Measurements from ENCODE around the gene CLEC11A. TPM values are rescaled to one million over a fixed set of nuclear protein-coding genes. Genes with fewer than 3 reads are reported as not detected.

CLEC11A gene
- total and polyA plus RNA-seq, 9 of the 15 experiments (the other 6 are each of a cell fraction or from before 2014, with no cell fraction given): 0.39 to 43.9 (median 3.4) TPM

DNA sequence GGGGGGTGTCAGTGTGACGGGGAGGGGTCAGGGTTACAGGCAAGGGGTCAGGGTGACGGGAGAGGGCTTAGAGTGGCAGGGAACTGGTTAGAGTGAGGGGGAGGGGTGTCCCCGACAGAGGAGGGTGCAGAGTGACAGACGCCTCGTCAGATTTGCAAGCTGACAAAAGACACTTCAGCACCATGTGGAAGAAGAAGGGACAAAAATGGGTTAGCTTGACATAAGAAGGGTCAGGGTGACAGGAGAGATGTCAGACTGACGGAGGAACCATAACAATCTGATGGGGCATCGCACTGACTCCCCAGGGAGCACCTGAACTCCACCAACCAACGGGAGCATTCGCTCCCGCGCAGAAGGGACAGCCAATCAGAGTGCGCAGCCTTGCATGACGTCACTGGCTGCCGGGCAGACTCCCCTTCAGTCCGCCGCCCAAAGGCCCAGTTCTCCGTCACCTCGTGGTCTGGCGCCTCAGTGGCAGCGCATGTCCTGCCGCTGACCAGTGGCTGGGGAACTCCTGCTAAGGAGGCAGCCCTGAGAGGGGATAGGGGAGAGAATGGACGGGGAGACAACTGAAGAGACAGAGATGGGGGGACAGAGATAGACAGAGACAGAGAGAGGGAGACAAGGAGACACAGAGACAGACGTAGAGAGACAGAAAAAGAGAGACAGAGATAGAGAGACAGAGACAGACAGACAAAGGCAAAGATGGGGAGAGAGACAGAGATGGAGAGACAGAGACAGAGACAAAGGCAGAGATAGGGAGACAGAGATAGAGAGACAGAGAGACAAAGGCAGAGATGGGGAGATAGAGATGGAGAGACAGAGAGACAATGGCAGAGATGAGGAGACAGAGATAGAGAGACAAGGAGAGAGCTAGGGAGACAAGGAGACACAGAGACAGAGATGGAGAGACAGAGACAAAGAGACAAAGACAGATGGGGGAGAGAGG is 43.7 kb upstream of the CLEC11A start (continued):
- no peak for TF ChIP-seq GABPA (tag; conservative IDR thresholded peaks at IDR 0.05; ENCODE audit: low read depth)
- TF ChIP-seq PRPF4 (IDR thresholded peaks at IDR 0.05; ENCODE audit: insufficient read depth, low read depth, low read length, poor library complexity, severe bottlenecking): no peak
- TF ChIP-seq, protein P1, sequence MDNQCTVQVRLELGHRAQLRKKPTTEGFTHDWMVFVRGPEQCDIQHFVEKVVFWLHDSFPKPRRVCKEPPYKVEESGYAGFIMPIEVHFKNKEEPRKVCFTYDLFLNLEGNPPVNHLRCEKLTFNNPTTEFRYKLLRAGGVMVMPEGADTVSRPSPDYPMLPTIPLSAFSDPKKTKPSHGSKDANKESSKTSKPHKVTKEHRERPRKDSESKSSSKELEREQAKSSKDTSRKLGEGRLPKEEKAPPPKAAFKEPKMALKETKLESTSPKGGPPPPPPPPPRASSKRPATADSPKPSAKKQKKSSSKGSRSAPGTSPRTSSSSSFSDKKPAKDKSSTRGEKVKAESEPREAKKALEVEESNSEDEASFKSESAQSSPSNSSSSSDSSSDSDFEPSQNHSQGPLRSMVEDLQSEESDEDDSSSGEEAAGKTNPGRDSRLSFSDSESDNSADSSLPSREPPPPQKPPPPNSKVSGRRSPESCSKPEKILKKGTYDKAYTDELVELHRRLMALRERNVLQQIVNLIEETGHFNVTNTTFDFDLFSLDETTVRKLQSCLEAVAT (IDR thresholded peaks at IDR 0.05): peak; percentile 44 to 70; a peak in 2 of 4 replicates
- TF ChIP-seq HDAC1 (IDR thresholded peaks at IDR 0.05): peak in 1 of 2 experiments; percentile 36; a peak in 2 of 4 replicates
- TF ChIP-seq, protein P2, sequence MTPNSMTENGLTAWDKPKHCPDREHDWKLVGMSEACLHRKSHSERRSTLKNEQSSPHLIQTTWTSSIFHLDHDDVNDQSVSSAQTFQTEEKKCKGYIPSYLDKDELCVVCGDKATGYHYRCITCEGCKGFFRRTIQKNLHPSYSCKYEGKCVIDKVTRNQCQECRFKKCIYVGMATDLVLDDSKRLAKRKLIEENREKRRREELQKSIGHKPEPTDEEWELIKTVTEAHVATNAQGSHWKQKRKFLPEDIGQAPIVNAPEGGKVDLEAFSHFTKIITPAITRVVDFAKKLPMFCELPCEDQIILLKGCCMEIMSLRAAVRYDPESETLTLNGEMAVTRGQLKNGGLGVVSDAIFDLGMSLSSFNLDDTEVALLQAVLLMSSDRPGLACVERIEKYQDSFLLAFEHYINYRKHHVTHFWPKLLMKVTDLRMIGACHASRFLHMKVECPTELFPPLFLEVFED (CRISPR knock-in tag; conservative IDR thresholded peaks at IDR 0.05): peak; percentile 84; the same call in 1 of the 2 replicates
- no peak for TF ChIP-seq ZNF778 (CRISPR knock-in tag; IDR thresholded peaks at IDR 0.05)
- peak in 1 of 2 experiments; percentile 69; a peak in 2 of 4 replicates for TF ChIP-seq TBL1XR1 (IDR thresholded peaks at IDR 0.05; ENCODE audit: low read length in 2 of 2)
- TF ChIP-seq MBD2 (IDR thresholded peaks at IDR 0.05; ENCODE audit: borderline replicate concordance, low read depth): peak; percentile 92
- peak; percentile 55 for TF ChIP-seq ASH1L (IDR thresholded peaks at IDR 0.05; ENCODE audit: borderline replicate concordance, low read depth, partially characterized antibody)
- TF ChIP-seq NR2F6 (CRISPR knock-in tag; IDR thresholded peaks at IDR 0.05): no peak
- TF ChIP-seq, protein P3, sequence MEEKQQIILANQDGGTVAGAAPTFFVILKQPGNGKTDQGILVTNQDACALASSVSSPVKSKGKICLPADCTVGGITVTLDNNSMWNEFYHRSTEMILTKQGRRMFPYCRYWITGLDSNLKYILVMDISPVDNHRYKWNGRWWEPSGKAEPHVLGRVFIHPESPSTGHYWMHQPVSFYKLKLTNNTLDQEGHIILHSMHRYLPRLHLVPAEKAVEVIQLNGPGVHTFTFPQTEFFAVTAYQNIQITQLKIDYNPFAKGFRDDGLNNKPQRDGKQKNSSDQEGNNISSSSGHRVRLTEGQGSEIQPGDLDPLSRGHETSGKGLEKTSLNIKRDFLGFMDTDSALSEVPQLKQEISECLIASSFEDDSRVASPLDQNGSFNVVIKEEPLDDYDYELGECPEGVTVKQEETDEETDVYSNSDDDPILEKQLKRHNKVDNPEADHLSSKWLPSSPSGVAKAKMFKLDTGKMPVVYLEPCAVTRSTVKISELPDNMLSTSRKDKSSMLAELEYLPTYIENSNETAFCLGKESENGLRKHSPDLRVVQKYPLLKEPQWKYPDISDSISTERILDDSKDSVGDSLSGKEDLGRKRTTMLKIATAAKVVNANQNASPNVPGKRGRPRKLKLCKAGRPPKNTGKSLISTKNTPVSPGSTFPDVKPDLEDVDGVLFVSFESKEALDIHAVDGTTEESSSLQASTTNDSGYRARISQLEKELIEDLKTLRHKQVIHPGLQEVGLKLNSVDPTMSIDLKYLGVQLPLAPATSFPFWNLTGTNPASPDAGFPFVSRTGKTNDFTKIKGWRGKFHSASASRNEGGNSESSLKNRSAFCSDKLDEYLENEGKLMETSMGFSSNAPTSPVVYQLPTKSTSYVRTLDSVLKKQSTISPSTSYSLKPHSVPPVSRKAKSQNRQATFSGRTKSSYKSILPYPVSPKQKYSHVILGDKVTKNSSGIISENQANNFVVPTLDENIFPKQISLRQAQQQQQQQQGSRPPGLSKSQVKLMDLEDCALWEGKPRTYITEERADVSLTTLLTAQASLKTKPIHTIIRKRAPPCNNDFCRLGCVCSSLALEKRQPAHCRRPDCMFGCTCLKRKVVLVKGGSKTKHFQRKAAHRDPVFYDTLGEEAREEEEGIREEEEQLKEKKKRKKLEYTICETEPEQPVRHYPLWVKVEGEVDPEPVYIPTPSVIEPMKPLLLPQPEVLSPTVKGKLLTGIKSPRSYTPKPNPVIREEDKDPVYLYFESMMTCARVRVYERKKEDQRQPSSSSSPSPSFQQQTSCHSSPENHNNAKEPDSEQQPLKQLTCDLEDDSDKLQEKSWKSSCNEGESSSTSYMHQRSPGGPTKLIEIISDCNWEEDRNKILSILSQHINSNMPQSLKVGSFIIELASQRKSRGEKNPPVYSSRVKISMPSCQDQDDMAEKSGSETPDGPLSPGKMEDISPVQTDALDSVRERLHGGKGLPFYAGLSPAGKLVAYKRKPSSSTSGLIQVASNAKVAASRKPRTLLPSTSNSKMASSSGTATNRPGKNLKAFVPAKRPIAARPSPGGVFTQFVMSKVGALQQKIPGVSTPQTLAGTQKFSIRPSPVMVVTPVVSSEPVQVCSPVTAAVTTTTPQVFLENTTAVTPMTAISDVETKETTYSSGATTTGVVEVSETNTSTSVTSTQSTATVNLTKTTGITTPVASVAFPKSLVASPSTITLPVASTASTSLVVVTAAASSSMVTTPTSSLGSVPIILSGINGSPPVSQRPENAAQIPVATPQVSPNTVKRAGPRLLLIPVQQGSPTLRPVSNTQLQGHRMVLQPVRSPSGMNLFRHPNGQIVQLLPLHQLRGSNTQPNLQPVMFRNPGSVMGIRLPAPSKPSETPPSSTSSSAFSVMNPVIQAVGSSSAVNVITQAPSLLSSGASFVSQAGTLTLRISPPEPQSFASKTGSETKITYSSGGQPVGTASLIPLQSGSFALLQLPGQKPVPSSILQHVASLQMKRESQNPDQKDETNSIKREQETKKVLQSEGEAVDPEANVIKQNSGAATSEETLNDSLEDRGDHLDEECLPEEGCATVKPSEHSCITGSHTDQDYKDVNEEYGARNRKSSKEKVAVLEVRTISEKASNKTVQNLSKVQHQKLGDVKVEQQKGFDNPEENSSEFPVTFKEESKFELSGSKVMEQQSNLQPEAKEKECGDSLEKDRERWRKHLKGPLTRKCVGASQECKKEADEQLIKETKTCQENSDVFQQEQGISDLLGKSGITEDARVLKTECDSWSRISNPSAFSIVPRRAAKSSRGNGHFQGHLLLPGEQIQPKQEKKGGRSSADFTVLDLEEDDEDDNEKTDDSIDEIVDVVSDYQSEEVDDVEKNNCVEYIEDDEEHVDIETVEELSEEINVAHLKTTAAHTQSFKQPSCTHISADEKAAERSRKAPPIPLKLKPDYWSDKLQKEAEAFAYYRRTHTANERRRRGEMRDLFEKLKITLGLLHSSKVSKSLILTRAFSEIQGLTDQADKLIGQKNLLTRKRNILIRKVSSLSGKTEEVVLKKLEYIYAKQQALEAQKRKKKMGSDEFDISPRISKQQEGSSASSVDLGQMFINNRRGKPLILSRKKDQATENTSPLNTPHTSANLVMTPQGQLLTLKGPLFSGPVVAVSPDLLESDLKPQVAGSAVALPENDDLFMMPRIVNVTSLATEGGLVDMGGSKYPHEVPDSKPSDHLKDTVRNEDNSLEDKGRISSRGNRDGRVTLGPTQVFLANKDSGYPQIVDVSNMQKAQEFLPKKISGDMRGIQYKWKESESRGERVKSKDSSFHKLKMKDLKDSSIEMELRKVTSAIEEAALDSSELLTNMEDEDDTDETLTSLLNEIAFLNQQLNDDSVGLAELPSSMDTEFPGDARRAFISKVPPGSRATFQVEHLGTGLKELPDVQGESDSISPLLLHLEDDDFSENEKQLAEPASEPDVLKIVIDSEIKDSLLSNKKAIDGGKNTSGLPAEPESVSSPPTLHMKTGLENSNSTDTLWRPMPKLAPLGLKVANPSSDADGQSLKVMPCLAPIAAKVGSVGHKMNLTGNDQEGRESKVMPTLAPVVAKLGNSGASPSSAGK (IDR thresholded peaks at IDR 0.05): peak; percentile 96
